H1 (cell line): Measurements from ENCODE around the gene TLCD3B. TPM values are rescaled to one million over a fixed set of nuclear protein-coding genes. Genes with fewer than 3 reads are reported as not detected.

Experiments
- BCL11A ChIP-seq, 2 experiments: IDR thresholded peaks; one replicate each; pipeline ENCODE4 v1.6.1; 2011; ENCODE audit warnings: low read depth in 2 of 2, low read length in 2 of 2, mild to moderate bottlenecking in 2 of 2
- NANOG ChIP-seq: IDR thresholded peaks from 2 replicates; pipeline ENCODE4 v1.6.1; 2011; ENCODE audit warnings: low read length, low read depth, mild to moderate bottlenecking, inconsistent platforms; ENCODE audit not compliant: insufficient read depth, poor library complexity, severe bottlenecking
- PHF8 ChIP-seq: fragments of 200-600 bp; sonication (generic); conservative IDR thresholded peaks from 2 replicates; pipeline ENCODE4 v1.7.1; 2012; ENCODE audit warnings: low read depth, mild to moderate bottlenecking, inconsistent platforms, low read length, moderate library complexity
- SRF ChIP-seq: IDR thresholded peaks from 2 replicates; pipeline ENCODE4 v1.6.1; 2011; ENCODE audit warnings: mild to moderate bottlenecking, low read depth, low read length, moderate library complexity
- TAF1 ChIP-seq: IDR thresholded peaks from 2 replicates; pipeline ENCODE4 v1.6.1; 2011; ENCODE audit warnings: mild to moderate bottlenecking, low read depth, low read length
- polyA plus RNA-seq, 7 experiments: library from polyadenylated mRNA; depleted of rRNA in 3 of 7; stranded (reverse) in 5 of 7; unstranded in 2 of 7; fragments of >200 nt in 5 of 7; fragments of 200-250 nt in 2 of 7; gene quantifications; 1 replicate in 5 of 7; 2 replicates in 1 of 7; 4 replicates in 1 of 7; pipeline versions ENCODE4 v1.2.1 to v1.2.3, GENCODE V29; 2011 to 2013; ENCODE audit warnings: missing spikeins in 2 of 7, mixed read lengths in 2 of 7
- total RNA-seq: library from RNA; stranded (reverse); fragmentation: NEBNext Ultra II Directional; extraction: Animal tissue kit (Norgen Biotek cat#: 25700); gene quantifications from 2 replicates; pipeline ENCODE4 v1.2.1, GENCODE V29; 2021
- TF ChIP-seq, protein P1 (sequence below): fragments of 300-600 bp; sonication (generic); IDR thresholded peaks from 2 replicates; pipeline ENCODE4 v1.7.1; 2012; ENCODE audit warnings: low read length, moderate library complexity, mild to moderate bottlenecking, inconsistent platforms; ENCODE audit not compliant: insufficient replicate concordance

Gene TLCD3B
- total and polyA plus RNA-seq, 2 of the 8 experiments (the other 6 are each of a cell fraction or from before 2014, with no cell fraction given) = 15.2 to 26.9 TPM

- TF ChIP-seq PHF8 (peak; percentile 71), NANOG (no peak), TAF1 (peak; percentile 78), BCL11A (IDR thresholded peaks at IDR 0.05; ENCODE audit: low read depth in 2 of 2, low read length in 2 of 2) (no peak), SRF (no peak)
- TF ChIP-seq, protein P1, sequence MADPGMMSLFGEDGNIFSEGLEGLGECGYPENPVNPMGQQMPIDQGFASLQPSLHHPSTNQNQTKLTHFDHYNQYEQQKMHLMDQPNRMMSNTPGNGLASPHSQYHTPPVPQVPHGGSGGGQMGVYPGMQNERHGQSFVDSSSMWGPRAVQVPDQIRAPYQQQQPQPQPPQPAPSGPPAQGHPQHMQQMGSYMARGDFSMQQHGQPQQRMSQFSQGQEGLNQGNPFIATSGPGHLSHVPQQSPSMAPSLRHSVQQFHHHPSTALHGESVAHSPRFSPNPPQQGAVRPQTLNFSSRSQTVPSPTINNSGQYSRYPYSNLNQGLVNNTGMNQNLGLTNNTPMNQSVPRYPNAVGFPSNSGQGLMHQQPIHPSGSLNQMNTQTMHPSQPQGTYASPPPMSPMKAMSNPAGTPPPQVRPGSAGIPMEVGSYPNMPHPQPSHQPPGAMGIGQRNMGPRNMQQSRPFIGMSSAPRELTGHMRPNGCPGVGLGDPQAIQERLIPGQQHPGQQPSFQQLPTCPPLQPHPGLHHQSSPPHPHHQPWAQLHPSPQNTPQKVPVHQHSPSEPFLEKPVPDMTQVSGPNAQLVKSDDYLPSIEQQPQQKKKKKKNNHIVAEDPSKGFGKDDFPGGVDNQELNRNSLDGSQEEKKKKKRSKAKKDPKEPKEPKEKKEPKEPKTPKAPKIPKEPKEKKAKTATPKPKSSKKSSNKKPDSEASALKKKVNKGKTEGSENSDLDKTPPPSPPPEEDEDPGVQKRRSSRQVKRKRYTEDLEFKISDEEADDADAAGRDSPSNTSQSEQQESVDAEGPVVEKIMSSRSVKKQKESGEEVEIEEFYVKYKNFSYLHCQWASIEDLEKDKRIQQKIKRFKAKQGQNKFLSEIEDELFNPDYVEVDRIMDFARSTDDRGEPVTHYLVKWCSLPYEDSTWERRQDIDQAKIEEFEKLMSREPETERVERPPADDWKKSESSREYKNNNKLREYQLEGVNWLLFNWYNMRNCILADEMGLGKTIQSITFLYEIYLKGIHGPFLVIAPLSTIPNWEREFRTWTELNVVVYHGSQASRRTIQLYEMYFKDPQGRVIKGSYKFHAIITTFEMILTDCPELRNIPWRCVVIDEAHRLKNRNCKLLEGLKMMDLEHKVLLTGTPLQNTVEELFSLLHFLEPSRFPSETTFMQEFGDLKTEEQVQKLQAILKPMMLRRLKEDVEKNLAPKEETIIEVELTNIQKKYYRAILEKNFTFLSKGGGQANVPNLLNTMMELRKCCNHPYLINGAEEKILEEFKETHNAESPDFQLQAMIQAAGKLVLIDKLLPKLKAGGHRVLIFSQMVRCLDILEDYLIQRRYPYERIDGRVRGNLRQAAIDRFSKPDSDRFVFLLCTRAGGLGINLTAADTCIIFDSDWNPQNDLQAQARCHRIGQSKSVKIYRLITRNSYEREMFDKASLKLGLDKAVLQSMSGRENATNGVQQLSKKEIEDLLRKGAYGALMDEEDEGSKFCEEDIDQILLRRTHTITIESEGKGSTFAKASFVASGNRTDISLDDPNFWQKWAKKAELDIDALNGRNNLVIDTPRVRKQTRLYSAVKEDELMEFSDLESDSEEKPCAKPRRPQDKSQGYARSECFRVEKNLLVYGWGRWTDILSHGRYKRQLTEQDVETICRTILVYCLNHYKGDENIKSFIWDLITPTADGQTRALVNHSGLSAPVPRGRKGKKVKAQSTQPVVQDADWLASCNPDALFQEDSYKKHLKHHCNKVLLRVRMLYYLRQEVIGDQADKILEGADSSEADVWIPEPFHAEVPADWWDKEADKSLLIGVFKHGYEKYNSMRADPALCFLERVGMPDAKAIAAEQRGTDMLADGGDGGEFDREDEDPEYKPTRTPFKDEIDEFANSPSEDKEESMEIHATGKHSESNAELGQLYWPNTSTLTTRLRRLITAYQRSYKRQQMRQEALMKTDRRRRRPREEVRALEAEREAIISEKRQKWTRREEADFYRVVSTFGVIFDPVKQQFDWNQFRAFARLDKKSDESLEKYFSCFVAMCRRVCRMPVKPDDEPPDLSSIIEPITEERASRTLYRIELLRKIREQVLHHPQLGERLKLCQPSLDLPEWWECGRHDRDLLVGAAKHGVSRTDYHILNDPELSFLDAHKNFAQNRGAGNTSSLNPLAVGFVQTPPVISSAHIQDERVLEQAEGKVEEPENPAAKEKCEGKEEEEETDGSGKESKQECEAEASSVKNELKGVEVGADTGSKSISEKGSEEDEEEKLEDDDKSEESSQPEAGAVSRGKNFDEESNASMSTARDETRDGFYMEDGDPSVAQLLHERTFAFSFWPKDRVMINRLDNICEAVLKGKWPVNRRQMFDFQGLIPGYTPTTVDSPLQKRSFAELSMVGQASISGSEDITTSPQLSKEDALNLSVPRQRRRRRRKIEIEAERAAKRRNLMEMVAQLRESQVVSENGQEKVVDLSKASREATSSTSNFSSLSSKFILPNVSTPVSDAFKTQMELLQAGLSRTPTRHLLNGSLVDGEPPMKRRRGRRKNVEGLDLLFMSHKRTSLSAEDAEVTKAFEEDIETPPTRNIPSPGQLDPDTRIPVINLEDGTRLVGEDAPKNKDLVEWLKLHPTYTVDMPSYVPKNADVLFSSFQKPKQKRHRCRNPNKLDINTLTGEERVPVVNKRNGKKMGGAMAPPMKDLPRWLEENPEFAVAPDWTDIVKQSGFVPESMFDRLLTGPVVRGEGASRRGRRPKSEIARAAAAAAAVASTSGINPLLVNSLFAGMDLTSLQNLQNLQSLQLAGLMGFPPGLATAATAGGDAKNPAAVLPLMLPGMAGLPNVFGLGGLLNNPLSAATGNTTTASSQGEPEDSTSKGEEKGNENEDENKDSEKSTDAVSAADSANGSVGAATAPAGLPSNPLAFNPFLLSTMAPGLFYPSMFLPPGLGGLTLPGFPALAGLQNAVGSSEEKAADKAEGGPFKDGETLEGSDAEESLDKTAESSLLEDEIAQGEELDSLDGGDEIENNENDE = no peak
Measured at GRCh38 chr16:29995324-29995910, 35.7 kb downstream of the TLCD3B start, which contains the start of gene HIRIP3 (continued).
